Vagina (tissue), 2 donors: ENCODE measurements around the gene MCTP2.

ENCODE experiments used
- POLR2A ChIP-seq, 2 donors: fragments of 450-650 bp; IDR thresholded peaks; one replicate each; pipeline ENCODE4 v1.6.1; 2017; ENCODE audit warnings: antibody characterized with exemption in 2 of 2, mild to moderate bottlenecking in 2 of 2, moderate library complexity in 2 of 2
- POLR2AphosphoS5 ChIP-seq, 2 donors: sonication (generic); formaldehyde crosslinking; IDR thresholded peaks; one replicate each; pipeline ENCODE4 v1.9.0; 2017; ENCODE audit warnings: antibody characterized with exemption in 2 of 2, mild to moderate bottlenecking in 2 of 2, low read depth in 1 of 2; ENCODE audit not compliant: insufficient read depth in 1 of 2
- TF ChIP-seq, protein P1 (sequence below), 3 experiments: fragments of 450-650 bp in 2 of 3; fragments of 200-600 bp in 1 of 3; sonication (generic) in 1 of 3; IDR thresholded peaks; one replicate each; pipeline ENCODE4 v1.5.1; 2017 to 2019; ENCODE audit warnings: antibody characterized with exemption in 3 of 3, mild to moderate bottlenecking in 2 of 3, moderate library complexity in 2 of 3

DNA sequence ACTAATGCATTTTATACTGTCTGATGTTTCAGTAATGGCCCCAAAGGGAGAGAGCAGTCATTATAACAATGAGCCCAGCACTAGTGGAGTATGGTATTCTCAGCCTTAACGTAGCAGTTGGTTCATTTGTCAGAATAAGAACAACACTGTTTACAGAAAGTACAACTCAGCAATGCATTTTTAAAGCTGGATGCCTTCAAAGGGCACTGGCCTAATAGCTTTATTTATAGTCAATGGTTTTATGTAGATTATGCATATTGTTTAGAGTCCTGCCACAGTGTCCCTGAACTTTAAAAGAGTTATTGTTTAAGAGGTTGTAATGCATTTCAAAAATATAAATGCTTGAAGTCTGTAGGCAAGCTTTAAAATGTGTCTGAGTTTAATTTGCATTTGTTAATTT is 211.1 kb downstream of the MCTP2 start:
- TF ChIP-seq, protein P1, sequence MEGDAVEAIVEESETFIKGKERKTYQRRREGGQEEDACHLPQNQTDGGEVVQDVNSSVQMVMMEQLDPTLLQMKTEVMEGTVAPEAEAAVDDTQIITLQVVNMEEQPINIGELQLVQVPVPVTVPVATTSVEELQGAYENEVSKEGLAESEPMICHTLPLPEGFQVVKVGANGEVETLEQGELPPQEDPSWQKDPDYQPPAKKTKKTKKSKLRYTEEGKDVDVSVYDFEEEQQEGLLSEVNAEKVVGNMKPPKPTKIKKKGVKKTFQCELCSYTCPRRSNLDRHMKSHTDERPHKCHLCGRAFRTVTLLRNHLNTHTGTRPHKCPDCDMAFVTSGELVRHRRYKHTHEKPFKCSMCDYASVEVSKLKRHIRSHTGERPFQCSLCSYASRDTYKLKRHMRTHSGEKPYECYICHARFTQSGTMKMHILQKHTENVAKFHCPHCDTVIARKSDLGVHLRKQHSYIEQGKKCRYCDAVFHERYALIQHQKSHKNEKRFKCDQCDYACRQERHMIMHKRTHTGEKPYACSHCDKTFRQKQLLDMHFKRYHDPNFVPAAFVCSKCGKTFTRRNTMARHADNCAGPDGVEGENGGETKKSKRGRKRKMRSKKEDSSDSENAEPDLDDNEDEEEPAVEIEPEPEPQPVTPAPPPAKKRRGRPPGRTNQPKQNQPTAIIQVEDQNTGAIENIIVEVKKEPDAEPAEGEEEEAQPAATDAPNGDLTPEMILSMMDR (IDR thresholded peaks at IDR 0.05) = no peak
- TF ChIP-seq POLR2A (IDR thresholded peaks at IDR 0.05) (no peak), POLR2AphosphoS5 (IDR thresholded peaks at IDR 0.05; ENCODE audit: insufficient read depth in 1 of 2, low read depth in 1 of 2) (no peak)
